Loucy (cell line): ENCODE data around the gene TMEM178A.
"Not testable (repeated sequence)": the region's sequence is repeated elsewhere in the genome, so short reads cannot be mapped to it uniquely, and the experiment has no call there.

Source experiments
- EZH2phosphoT487 ChIP-seq: fragments of 200-600 bp; IDR thresholded peaks from 2 replicates; pipeline ENCODE4 v1.6.1; 2018; ENCODE audit warnings: antibody characterized with exemption, mild to moderate bottlenecking, moderate library complexity, borderline replicate concordance
- TF ChIP-seq, protein P1 (sequence below): fragments of 200-600 bp; sonication (generic); conservative IDR thresholded peaks from 2 replicates; pipeline ENCODE4 v1.5.1; 2014; ENCODE audit warnings: mild to moderate bottlenecking, antibody characterized with exemption, low read length

DNA sequence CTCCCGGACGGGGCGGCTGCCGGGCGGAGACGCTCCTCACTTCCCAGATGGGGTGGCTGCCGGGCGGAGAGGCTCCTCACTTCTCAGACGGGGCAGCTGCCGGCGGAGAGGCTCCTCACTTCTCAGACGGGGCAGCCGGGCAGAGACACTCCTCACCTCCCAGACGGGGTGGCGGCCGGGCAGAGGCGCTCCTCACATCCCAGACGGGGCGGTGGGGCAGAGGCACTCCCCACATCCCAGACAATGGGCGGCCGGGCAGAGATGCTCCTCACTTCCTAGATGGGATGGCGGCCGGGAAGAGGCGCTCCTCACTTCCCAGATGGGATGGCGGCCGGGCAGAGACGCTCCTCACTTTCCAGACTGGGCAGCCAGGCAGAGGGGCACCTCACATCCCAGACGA lies 37.4 kb upstream of the TMEM178A start:
- TF ChIP-seq, protein P1, sequence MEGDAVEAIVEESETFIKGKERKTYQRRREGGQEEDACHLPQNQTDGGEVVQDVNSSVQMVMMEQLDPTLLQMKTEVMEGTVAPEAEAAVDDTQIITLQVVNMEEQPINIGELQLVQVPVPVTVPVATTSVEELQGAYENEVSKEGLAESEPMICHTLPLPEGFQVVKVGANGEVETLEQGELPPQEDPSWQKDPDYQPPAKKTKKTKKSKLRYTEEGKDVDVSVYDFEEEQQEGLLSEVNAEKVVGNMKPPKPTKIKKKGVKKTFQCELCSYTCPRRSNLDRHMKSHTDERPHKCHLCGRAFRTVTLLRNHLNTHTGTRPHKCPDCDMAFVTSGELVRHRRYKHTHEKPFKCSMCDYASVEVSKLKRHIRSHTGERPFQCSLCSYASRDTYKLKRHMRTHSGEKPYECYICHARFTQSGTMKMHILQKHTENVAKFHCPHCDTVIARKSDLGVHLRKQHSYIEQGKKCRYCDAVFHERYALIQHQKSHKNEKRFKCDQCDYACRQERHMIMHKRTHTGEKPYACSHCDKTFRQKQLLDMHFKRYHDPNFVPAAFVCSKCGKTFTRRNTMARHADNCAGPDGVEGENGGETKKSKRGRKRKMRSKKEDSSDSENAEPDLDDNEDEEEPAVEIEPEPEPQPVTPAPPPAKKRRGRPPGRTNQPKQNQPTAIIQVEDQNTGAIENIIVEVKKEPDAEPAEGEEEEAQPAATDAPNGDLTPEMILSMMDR: not testable (repeated sequence)
- not testable (repeated sequence) for TF ChIP-seq EZH2phosphoT487
